Astrocyte of the cerebellum (primary cell): ENCODE data around the gene PI16.

Experiments used
- DNase-seq: peaks from one replicate; pipeline ENCODE4 v3.0.0-alpha.2; 2011; ENCODE audit warnings: low read depth
- H3K4me3 ChIP-seq: 2 replicates; pipeline ENCODE4 v1.5.1; 2011; ENCODE audit warnings: mild to moderate bottlenecking, low read depth, low read length, moderate library complexity
- in situ Hi-C: cut with HindIII; loops from 2 replicates; pipeline ENCODE4 v1.10.0; 2017; ENCODE audit warnings: low sequenced_read_pairs
- TF ChIP-seq, protein P1 (sequence below): IDR thresholded peaks from 2 replicates; pipeline ENCODE4 v1.5.1; 2012; ENCODE audit warnings: low read length, low read depth, moderate library complexity, mild to moderate bottlenecking; ENCODE audit errors: missing control alignments

The PI16 gene

DNA sequence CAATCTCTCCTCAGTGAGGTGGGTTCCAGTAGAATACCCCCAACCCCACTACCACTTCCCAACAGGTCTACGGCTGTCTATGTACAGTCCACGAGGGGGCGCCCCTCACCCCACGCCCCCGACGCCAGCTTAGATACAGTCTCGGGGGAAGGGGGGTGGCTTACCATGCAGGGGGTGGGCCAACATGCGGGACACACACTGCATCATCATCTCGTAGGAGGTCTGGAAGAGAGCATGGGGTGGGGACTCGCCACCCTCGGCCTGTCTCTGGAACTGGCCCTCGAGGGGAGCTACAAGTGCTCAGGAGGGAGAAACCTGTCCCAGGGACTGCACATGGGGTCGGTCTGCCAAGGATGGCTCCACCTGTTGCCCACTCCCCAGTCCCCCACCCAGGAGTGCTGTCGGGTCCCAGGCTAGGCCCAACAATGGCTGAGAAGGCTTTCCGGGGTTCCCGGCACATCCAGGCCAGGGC is 23.0 kb downstream of the PI16 start:
- no peak for DNase-seq
- no peak overlapping the region for H3K4me3 ChIP-seq
- in situ Hi-C loops: no loop called here
- TF ChIP-seq, protein P1, sequence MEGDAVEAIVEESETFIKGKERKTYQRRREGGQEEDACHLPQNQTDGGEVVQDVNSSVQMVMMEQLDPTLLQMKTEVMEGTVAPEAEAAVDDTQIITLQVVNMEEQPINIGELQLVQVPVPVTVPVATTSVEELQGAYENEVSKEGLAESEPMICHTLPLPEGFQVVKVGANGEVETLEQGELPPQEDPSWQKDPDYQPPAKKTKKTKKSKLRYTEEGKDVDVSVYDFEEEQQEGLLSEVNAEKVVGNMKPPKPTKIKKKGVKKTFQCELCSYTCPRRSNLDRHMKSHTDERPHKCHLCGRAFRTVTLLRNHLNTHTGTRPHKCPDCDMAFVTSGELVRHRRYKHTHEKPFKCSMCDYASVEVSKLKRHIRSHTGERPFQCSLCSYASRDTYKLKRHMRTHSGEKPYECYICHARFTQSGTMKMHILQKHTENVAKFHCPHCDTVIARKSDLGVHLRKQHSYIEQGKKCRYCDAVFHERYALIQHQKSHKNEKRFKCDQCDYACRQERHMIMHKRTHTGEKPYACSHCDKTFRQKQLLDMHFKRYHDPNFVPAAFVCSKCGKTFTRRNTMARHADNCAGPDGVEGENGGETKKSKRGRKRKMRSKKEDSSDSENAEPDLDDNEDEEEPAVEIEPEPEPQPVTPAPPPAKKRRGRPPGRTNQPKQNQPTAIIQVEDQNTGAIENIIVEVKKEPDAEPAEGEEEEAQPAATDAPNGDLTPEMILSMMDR: peak; percentile 62

- no peak overlapping the region for H3K4me3 ChIP-seq
- DNase-seq: no peak
- TF ChIP-seq, protein P1: no peak
- in situ Hi-C loops: no loop called here
Measured at GRCh38 chr6:36978421-36979346, 24.1 kb downstream of the PI16 start.

DNA sequence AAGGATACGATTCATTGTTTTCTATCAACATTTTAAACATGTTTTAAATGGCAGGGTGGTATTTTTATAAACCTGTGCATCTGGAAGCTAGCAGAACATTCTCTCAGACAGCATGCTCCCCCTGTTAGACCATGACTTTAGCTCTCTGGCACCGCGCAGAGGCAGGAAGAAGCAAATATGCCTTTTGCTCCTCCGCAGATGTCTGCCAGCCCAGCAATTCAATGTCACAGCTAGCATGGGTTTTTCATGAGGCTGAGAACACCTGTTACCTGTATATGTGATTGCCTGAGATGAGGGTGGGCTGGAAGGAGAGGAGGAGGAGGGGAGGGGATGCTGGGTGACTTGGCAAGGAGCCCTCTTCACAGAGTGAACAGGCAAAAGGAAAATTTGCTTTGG is 24.8 kb downstream of the PI16 start:
- in situ Hi-C loops: no loop called here
- no peak overlapping the region for H3K4me3 ChIP-seq
- DNase-seq: peak; percentile 16
- TF ChIP-seq, protein P1: peak; percentile 88

DNA sequence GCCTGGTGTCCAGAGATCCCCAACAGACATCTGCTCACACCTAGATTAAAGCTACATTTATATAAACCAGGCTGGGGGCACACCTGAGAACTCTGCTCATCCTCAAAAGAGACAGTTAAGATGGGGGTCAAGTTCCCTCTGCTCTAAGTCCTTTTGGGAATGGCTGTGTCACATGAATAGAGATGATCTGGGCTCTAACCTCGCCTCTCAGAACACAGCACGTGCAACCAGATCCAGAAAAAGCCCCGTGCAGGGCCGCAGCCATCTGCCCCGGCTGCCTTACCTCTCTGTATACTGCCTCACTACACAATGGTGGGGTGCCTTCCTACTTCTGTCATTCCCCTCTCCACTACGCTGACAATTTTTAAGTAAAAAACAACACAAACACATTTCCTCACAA is 25.6 kb downstream of the PI16 start:
- H3K4me3 ChIP-seq: no peak overlapping the region
- no peak for DNase-seq
- in situ Hi-C loops: no loop called here
- TF ChIP-seq, protein P1: no peak

GRCh38 chr6:36980876-36981619 is 26.5 kb downstream of the PI16 start:
- TF ChIP-seq, protein P1: no peak
- no peak for DNase-seq
- in situ Hi-C loops: no loop called here
- H3K4me3 ChIP-seq: no peak overlapping the region

GRCh38 chr6:36983538-36983937 is 29.0 kb downstream of the PI16 start:
- H3K4me3 ChIP-seq: no peak overlapping the region
- in situ Hi-C loops: no loop called here
- no peak for DNase-seq
- TF ChIP-seq, protein P1: no peak
